ENCODE measurements around the gene TNFRSF11A. TPM values are rescaled to one million over a fixed set of nuclear protein-coding genes. Genes with fewer than 3 reads are reported as not detected.
A peak's percentile ranks its signal among the peaks of the same experiment; 100 is the strongest.

The TNFRSF11A gene
- total RNA-seq, 1 donor from 2014 or later: 14.0 TPM

DNA sequence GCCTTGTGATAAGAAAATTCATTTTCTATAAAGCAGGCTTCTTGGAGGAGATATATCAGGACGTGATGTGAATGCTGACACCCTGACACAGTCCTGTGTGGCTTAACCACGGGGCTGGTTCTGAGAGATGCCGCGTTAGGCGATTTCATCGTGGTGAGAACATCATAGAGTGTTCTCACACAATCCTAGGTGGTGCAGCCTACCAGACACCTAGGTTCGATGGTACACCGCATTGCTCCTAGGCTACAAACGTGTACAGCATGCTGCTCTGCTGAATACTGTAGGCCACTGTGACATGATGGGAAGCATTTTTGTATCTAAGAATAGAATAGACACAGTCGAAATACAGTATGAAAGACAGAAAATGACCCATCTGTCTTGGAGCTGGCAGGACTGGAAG, 82.5 kb downstream of the TNFRSF11A start:
- Mint-ChIP-seq H3K4me1 (peaks cover 7% of the 10 kb centered on the region), H3K27ac (no peak overlapping the region), H3K36me3 (ENCODE audit: low read depth) (peaks cover 4% of the 10 kb centered on the region), H3K27me3 (no peaks in the 10 kb centered on the region), H3K9me3 (peaks cover 28% of the 10 kb centered on the region), H3K4me3 (no peak overlapping the region)
- intact Hi-C loops (cut with micrococcal nuclease): no loop called here
- DNase-seq: peak; percentile 71

DNA sequence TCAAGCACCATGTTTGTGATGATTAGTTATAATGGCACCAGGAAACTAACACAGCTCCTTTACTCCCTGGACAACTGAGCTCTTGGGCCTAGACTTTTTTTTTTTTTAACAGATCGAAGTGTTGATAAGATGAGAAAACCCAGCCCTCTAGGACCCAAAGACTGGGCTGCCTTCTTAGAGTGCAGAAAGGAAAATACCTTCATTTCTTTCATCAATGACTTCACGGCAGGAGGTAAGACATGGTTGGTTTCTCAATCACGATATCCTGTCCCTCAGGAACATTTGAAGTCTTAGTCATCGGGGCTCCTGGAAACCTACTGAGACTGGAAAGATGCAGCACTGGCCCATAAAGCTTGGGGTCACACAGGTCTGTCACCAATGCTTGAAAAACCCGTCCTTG, 84.7 kb downstream of the TNFRSF11A start:
- intact Hi-C loops (cut with micrococcal nuclease): no loop called here

DNA sequence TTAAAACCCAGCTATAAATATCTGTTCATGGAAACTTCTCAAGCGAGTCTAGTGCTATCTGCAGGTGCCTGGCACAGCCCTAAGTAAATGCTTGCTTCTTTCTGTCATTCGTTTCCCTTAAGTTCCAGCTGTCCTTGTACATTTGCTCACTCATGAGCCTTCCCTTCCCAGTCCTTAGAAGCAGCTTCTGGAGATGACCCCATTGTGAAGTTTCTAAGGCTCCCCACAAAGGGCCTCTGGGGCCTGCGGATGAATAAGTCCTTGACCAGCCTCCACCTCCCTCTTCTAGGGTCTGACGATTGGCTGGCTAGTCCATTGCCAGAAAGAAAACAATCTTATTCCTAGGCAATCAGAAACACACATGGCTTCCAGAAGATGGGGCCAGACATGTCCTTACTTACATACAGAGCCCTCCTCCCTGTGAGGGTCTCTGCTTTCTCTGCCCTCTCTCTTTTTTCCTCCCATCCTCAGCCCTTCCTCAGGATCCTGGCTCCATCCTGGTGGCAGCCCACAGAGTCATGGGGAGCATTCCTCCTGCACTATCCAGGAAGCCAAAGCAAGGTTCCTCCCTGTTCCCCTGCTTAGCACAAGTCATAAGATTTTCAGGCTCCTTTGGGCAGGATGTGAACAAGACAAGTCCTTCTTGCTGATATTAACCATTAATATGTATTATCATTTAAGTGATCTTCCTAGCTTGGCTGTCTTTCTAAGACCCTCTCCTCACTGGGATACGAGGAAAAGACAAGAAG, 87.3 kb downstream of the TNFRSF11A start:
- H3K4me1 Mint-ChIP-seq: peaks cover 18% of the 10 kb centered on the region
- no peaks in the 10 kb centered on the region for H3K27me3 Mint-ChIP-seq
- H3K4me3 Mint-ChIP-seq: no peak overlapping the region
- no peak overlapping the region for H3K27ac Mint-ChIP-seq
- no peak for DNase-seq
- intact Hi-C loops (cut with micrococcal nuclease): no loop called here
- H3K36me3 Mint-ChIP-seq (ENCODE audit: low read depth): peaks cover 2% of the 10 kb centered on the region
- peaks cover 35% of the 10 kb centered on the region for H3K9me3 Mint-ChIP-seq

More for the DNA sequence above, 84.7 kb downstream of the TNFRSF11A start:
- Mint-ChIP-seq H3K4me1 (peaks cover 19% of the 10 kb centered on the region), H3K4me3 (no peak overlapping the region), H3K27me3 (no peaks in the 10 kb centered on the region), H3K9me3 (peaks cover 36% of the 10 kb centered on the region), H3K36me3 (ENCODE audit: low read depth) (peaks cover 4% of the 10 kb centered on the region), H3K27ac (no peak overlapping the region)
- DNase-seq: no peak

DNA sequence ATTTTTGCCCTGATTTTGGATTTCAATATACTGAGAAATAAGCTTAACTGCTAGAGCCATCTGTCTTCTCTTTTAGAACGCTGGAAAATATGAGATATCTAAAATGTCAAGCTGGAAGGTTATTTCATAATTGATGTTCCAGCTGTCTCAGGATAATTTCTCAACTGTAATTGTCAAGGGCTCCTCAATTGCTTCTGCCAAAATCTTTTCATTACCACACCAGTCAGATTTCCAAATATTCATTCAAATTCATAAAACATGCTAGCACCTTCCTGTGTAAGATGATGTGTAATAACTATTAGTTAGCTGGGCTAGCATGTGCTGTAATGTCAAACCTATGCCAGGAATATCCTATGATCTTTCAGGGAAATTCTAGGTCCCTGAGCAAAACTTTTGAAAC, 88.1 kb downstream of the TNFRSF11A start:
- intact Hi-C loops (cut with micrococcal nuclease): no loop called here
- Mint-ChIP-seq H3K4me1 (peaks cover 16% of the 10 kb centered on the region), H3K36me3 (ENCODE audit: low read depth) (peaks cover 2% of the 10 kb centered on the region), H3K27me3 (no peaks in the 10 kb centered on the region), H3K9me3 (peaks cover 35% of the 10 kb centered on the region), H3K4me3 (no peak overlapping the region), H3K27ac (no peak overlapping the region)
- DNase-seq: no peak

DNA sequence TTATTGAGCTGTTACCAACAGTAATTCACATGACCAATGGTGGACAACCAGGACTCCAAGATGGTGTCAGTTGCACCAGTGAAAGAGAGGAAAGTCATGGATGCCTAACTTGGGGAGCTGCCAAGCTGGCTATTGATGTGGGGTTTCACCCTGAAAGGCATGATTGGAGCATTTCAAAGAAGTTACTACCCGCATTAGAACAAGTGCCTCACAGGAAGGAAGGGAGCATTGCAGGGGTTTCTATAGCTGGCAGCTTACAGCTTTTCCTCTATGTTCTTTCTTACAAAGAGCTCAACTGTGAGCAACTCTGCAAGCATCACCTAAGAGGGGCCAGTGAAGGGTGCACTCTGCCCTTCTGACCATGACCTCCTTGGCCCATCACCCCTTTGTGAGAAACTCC, 93.1 kb downstream of the TNFRSF11A start:
- Mint-ChIP-seq H3K9me3 (peaks cover 10% of the 10 kb centered on the region), H3K4me1 (peaks cover 48% of the 10 kb centered on the region), H3K4me3 (peak overlapping the region; percentile 23), H3K36me3 (ENCODE audit: low read depth) (peaks cover 3% of the 10 kb centered on the region), H3K27me3 (no peaks in the 10 kb centered on the region), H3K27ac (peak overlapping the region; percentile 31)
- DNase-seq: peak; percentile 72
- intact Hi-C loops (cut with micrococcal nuclease): no loop called here

DNA sequence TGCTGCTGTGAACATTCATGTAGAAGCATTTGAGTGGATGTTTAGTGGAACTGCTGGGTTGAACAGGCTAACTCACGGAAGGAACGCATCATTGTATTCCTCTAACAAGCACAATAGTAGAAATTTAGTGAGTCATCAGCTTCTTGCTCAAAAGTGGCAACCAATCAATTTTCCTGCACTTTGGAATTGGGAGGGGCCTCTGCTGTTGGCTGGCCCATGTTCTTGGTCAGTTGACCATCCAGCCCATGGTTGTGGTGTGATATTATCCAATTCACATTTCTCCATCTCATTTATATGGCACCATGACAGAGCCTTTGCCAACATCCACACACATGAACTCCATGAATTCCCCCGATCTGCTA, 95.0 kb downstream of the TNFRSF11A start:
- peak overlapping the region; percentile 64 for H3K4me3 Mint-ChIP-seq
- intact Hi-C loops (cut with micrococcal nuclease): loop anchor here (1.0 to 2.0 kb wide), 7 partner anchors 21 to 233 kb away; partner anchors contain the start of genes PIGN and RELCH
- H3K27me3 Mint-ChIP-seq: no peaks in the 10 kb centered on the region
- H3K36me3 Mint-ChIP-seq (ENCODE audit: low read depth): peaks cover 3% of the 10 kb centered on the region
- H3K27ac Mint-ChIP-seq: peak overlapping the region; percentile 93
- peaks cover 42% of the 10 kb centered on the region for H3K4me1 Mint-ChIP-seq
- DNase-seq: peak; percentile 66
- H3K9me3 Mint-ChIP-seq: peaks cover 6% of the 10 kb centered on the region

DNA sequence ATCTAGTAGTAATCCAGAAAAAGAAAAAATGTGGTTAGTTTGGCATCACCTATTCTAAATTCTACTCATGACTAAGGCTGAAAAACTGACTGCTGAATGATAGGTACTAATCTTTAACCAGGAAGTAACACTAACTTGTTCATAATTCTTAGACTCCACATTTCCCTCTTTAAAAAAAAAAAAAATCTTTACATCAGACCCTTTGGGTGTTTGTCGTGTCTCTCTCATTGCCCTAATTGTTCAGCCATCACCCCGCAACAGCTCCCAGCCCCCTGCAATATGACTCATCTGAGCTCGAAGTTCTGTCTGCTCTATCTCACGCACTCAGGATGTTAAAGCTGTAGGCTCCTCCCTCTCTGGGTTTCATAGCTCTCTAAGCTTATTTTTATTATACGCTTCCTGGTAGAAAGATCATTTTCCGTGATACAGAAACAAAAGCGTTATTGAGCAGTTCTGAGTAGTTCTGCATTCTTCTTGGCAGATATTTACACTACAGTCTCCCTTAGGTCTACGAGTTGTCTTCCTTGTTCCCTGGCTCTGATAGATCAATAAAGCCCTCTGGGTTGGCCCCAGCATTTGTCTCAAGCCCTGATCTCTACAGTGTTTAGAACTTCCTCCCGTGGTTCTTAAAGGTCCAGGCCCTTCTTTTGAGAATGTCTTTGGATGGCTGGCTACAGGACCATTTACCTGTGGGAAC, 95.6 kb downstream of the TNFRSF11A start:
- Mint-ChIP-seq H3K27me3 (no peaks in the 10 kb centered on the region), H3K9me3 (peaks cover 6% of the 10 kb centered on the region), H3K27ac (peak overlapping the region; percentile 93), H3K4me3 (peak overlapping the region; percentile 64), H3K4me1 (peaks cover 47% of the 10 kb centered on the region), H3K36me3 (ENCODE audit: low read depth) (peaks cover 3% of the 10 kb centered on the region)
- intact Hi-C loops (cut with micrococcal nuclease): loop anchor here (1.0 to 2.0 kb wide), 7 partner anchors 22 to 234 kb away; partner anchors contain the start of genes PIGN and RELCH
- DNase-seq: peak; percentile 92

DNA sequence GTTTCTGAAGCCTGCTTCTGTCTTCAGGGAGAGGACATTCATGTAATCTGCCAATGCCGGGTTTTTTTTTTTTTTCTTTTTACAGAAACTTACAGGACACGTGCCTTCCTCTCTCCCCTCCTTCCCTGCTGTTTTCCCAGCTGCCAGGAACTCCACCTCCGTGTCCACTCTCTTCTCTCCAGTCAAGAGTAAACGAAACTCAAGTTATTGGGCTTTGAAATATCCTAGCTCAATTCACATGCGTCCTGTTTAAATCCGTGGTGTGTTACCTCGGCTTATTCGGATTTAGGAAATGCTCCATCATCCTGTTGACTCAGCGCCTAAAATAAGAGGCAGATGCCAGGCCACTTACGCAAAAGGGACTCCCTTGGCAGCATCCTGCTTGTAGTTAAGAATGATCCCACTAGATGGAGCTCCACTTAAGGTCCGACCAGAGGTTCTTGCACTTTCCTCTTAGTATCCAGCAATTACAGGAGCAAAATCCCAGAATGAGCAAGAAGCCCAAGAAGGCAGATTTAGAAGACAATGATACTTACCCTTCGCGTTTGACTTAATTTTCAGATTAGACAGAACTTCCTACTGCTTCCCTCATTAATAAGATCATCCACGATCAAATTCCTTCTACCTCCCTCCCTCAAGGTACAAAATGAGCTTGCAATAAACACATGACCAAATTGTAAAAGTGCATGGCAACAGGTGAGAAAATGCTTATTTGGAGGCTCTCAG, 100.5 kb downstream of the TNFRSF11A start:
- Mint-ChIP-seq H3K9me3 (peaks cover 8% of the 10 kb centered on the region), H3K27me3 (no peaks in the 10 kb centered on the region), H3K27ac (peak overlapping the region; percentile 84), H3K4me3 (peak overlapping the region; percentile 62), H3K4me1 (peaks cover 37% of the 10 kb centered on the region), H3K36me3 (ENCODE audit: low read depth) (peaks cover 2% of the 10 kb centered on the region)
- peak; percentile 92 for DNase-seq
- intact Hi-C loops (cut with micrococcal nuclease): loop anchor here (1.0 to 2.0 kb wide), 4 partner anchors 96 to 557 kb away; partner anchors contain the start of gene TNFRSF11A

DNA sequence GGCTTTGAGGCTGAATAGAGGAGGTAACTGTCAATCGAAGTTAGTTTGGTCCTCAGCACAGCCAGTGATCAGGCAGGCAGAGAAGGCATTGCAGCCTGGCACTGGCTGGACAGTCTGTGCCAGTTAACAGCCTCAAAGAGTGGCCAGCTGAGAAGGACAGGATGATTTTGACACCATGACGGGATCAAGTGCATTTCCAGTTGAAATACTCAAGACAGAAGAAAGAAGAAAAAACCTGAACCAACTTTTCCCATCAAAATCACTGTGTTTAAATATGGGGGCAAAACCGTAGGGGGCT, 101.0 kb downstream of the TNFRSF11A start:
- intact Hi-C loops (cut with micrococcal nuclease): loop anchor here (1.0 kb wide), 1 partner anchor 95 kb away; no protein-coding TSS in a partner anchor

DNA sequence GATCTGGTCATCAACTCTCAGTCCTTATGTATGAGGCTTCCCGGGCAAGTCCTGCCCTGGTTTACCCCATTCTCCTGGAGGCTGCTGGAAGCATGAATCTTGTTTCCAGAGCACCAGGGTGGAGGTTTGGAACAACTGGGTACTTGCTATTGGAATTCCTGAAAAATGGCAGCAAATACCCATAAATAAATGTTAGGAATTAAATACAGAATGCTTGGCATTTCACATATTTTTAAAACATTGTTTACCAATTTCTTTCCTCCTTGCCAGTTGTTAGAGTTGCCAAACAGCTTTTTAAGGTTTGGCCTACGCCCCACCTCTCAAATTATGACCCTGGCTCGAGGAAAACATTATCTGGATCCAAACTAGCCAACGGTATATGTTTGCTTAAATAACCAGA, 107.1 kb downstream of the TNFRSF11A start:
- no peak for DNase-seq
- H3K36me3 Mint-ChIP-seq (ENCODE audit: low read depth): peaks cover 2% of the 10 kb centered on the region
- H3K27me3 Mint-ChIP-seq: peaks cover 9% of the 10 kb centered on the region
- H3K9me3 Mint-ChIP-seq: peaks cover 8% of the 10 kb centered on the region
- H3K4me1 Mint-ChIP-seq: peaks cover 2% of the 10 kb centered on the region
- no peak overlapping the region for H3K27ac Mint-ChIP-seq
- no peak overlapping the region for H3K4me3 Mint-ChIP-seq
- intact Hi-C loops (cut with micrococcal nuclease): no loop called here

More for the DNA sequence above, 101.0 kb downstream of the TNFRSF11A start:
- Mint-ChIP-seq H3K36me3 (ENCODE audit: low read depth) (peaks cover 2% of the 10 kb centered on the region), H3K27me3 (no peaks in the 10 kb centered on the region), H3K4me1 (peaks cover 32% of the 10 kb centered on the region), H3K4me3 (peak overlapping the region; percentile 62), H3K27ac (no peak overlapping the region), H3K9me3 (peaks cover 8% of the 10 kb centered on the region)
- DNase-seq: no peak

DNA sequence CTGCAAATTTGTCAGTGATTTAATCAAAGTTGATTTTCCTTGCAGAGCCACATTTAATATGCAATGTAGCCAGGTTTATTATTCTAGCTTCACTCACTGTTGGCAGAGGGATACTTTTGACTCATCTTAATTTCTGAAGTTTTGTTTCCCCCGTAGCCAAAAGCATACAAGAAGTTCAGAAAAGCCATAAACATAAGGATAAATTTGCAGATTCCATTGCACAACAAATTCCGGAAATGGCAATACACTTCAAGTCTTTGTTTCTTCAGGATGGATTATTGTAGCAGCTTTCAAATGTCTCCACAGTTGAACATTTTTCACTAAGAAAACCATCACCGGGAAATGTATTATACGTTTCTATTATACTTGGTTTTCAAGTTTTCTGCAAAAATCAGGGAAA, 109.7 kb downstream of the TNFRSF11A start:
- H3K4me3 Mint-ChIP-seq: no peak overlapping the region
- intact Hi-C loops (cut with micrococcal nuclease): no loop called here
- peaks cover 14% of the 10 kb centered on the region for H3K27me3 Mint-ChIP-seq
- H3K4me1 Mint-ChIP-seq: no peaks in the 10 kb centered on the region
- no peak overlapping the region for H3K27ac Mint-ChIP-seq
- no peak for DNase-seq
- H3K36me3 Mint-ChIP-seq (ENCODE audit: low read depth): no peaks in the 10 kb centered on the region
- H3K9me3 Mint-ChIP-seq: peaks cover under 1% of the 10 kb centered on the region

DNA sequence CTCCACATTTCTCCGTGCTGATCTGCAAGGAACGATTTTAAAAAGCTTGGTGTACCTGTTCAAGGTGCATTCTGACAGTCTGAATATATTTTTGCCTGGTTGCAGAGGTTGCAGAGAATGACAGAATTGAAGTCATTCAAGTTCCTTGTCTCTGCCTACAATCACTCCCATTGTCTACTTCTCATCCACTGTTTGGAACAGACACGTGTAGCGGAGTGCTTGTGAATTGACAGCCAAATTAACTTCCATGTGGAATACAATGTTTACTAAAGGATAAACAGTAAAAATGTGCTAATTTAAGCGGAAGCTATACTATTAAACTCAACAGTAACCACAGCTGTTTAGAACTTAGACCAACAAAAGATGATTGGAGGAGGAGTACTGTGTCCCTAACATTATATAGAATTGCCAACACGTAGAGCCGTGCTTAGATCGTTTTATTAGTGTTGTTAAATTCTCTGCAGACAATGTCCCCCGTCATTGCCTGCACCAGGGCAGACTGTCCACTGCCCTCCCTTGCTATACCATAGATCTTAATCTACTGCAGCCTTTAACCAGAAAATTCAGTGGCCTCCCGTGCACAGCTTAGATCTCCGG, 110.4 kb downstream of the TNFRSF11A start:
- DNase-seq: no peak
- H3K9me3 Mint-ChIP-seq: no peaks in the 10 kb centered on the region
- intact Hi-C loops (cut with micrococcal nuclease): no loop called here
- H3K27ac Mint-ChIP-seq: no peak overlapping the region
- peaks cover 14% of the 10 kb centered on the region for H3K27me3 Mint-ChIP-seq
- H3K36me3 Mint-ChIP-seq (ENCODE audit: low read depth): no peaks in the 10 kb centered on the region
- no peaks in the 10 kb centered on the region for H3K4me1 Mint-ChIP-seq
- no peak overlapping the region for H3K4me3 Mint-ChIP-seq

DNA sequence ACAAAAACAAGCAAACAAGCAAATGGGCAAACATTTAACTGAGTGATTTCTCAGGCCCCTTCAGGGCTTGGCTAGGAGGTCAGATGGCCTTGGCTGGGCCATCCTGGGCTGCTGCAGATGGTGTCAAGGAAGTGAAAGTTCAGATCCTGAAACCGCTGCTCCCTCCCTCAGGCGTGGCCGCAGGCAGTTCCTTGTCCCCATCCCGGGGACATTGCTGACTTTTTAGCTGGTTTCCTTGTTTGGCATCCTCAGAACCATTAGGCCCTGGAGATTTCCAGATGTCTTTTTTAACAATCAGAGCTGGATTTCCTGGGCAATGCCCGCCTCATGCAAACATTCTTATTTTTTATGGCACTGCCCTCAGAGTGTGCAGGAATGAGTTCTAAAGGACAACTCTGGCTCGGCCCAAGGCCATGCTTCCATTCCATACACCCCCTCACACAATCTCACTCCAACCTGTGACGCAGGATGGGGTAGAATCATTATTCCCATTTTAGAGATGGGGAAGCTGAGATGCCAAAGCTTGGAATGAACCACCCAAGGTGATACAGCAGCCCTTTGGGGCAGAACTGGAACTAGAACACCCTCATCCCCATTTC, 111.6 kb downstream of the TNFRSF11A start:
- intact Hi-C loops (cut with micrococcal nuclease): no loop called here
- Mint-ChIP-seq H3K36me3 (ENCODE audit: low read depth) (no peaks in the 10 kb centered on the region), H3K4me3 (no peak overlapping the region), H3K27ac (no peak overlapping the region), H3K9me3 (no peaks in the 10 kb centered on the region), H3K4me1 (no peaks in the 10 kb centered on the region), H3K27me3 (peaks cover 14% of the 10 kb centered on the region)
- no peak for DNase-seq

Measured in activated CD4-positive, alpha-beta T cell treated with anti-CD3 and anti-CD28 coated beads, Interleukin-2, amount 10 ng/mL, durations not matched to agents 24 days and 14 days (primary cell).